T-cell (primary cell): ENCODE results near the gene LRP2. TPM values are rescaled to one million over a fixed set of nuclear protein-coding genes. Genes with fewer than 3 reads are reported as not detected.

Experiments used
- ATAC-seq, 4 experiments: fragments of 200-7000 bp in 3 of 4; fragments of 150-1000 bp in 1 of 4; cut with Tn5 transposase; replicated peaks in 1 of 4; 1 replicate in 3 of 4; 2 replicates in 1 of 4; pipeline ENCODE4 v1.10.0; 2021; ENCODE audit warnings: moderate library complexity in 3 of 4, mild to moderate bottlenecking in 2 of 4, moderate number of reproducible peaks in 1 of 4
- CTCF ChIA-PET, 2 donors: fragments of 300-600 bp; sonication (Branson Sonifier 250); formaldehyde crosslinking; loops; one replicate each; lab custom pipeline; 2022; ENCODE audit warnings: antibody characterized with exemption in 2 of 2; lab: Charles Lee
- POLR2A ChIA-PET, 2 donors: fragments of 300-600 bp; sonication (Branson Sonifier 250); formaldehyde crosslinking; loops; one replicate each; lab custom pipeline; 2022; ENCODE audit warnings: antibody characterized with exemption in 2 of 2; lab: Charles Lee
- DNase-seq, 35 experiments: peaks; one replicate each; pipeline versions ENCODE4 v3.0.0 to v3.0.0-alpha.2; 2013 to 2023
- H3K27ac ChIP-seq: one replicate; pipeline ENCODE4 v1.5.1; 2013; ENCODE audit warnings: low read length
- H3K27me3 ChIP-seq, 2 experiments: replicated peaks in 1 of 2; 1 replicate in 1 of 2; 2 replicates in 1 of 2; pipeline versions ENCODE4 v1.6.1 to v1.7.0; 2013; ENCODE audit warnings: low read length in 1 of 2, mixed read lengths in 1 of 2; ENCODE audit not compliant: control insufficient read depth in 2 of 2, insufficient read depth in 2 of 2; ENCODE audit errors: extremely low read depth in 1 of 2
- H3K36me3 ChIP-seq, 2 donors: 1 replicate in 1 of 2; 2 replicates in 1 of 2; pipeline versions ENCODE4 v1.6.1 to v1.7.0; 2013; ENCODE audit warnings: low read length in 1 of 2; ENCODE audit not compliant: control insufficient read depth in 2 of 2, insufficient read depth in 1 of 2; ENCODE audit errors: extremely low read depth in 1 of 2
- H3K4me1 ChIP-seq, 2 experiments: 1 replicate in 1 of 2; 2 replicates in 1 of 2; pipeline versions ENCODE4 v1.6.1 to v1.7.0; 2013; ENCODE audit warnings: low read length in 2 of 2, mixed read lengths in 1 of 2; ENCODE audit not compliant: insufficient read depth in 2 of 2, control insufficient read depth in 1 of 2; ENCODE audit errors: extremely low read depth in 1 of 2
- H3K4me3 ChIP-seq, 2 donors: 1 replicate in 1 of 2; 2 replicates in 1 of 2; pipeline versions ENCODE4 v1.5.1 to v1.7.0; 2013; ENCODE audit warnings: mild to moderate bottlenecking in 2 of 2, low read length in 1 of 2, moderate library complexity in 1 of 2; ENCODE audit not compliant: control insufficient read depth in 1 of 2; ENCODE audit errors: extremely low read depth in 1 of 2
- H3K9me3 ChIP-seq: 2 replicates; pipeline ENCODE4 v1.7.0; 2013
- H3K27ac Mint-ChIP-seq, 2 donors: one replicate each; pipeline ENCODE4 v1.8.0; 2020 to 2021; ENCODE audit warnings: mild to moderate bottlenecking in 2 of 2, mixed read lengths in 2 of 2
- H3K27me3 Mint-ChIP-seq, 2 donors: one replicate each; pipeline ENCODE4 v1.8.0; 2021 to 2022; ENCODE audit warnings: mixed read lengths in 2 of 2
- H3K36me3 Mint-ChIP-seq: one replicate; pipeline ENCODE4 v1.8.0; 2021; ENCODE audit warnings: mixed read lengths
- H3K4me1 Mint-ChIP-seq, 3 donors: one replicate each; pipeline ENCODE4 v1.8.0; 2020 to 2022; ENCODE audit warnings: mixed read lengths in 3 of 3, mild to moderate bottlenecking in 1 of 3
- H3K4me3 Mint-ChIP-seq, 3 donors: one replicate each; pipeline ENCODE4 v1.8.0; 2020 to 2022; ENCODE audit warnings: mild to moderate bottlenecking in 3 of 3, mixed read lengths in 3 of 3, moderate library complexity in 3 of 3
- H3K9me3 Mint-ChIP-seq, 3 donors: one replicate each; pipeline ENCODE4 v1.8.0; 2020 to 2022; ENCODE audit warnings: mixed read lengths in 3 of 3
- WGBS: methylation state at CpG from one replicate; pipeline ENCODE4 v1.1.5; 2013; ENCODE audit warnings: missing lambda C conversion rate; ENCODE audit not compliant: insufficient coverage; 5-methylcytosine and 5-hydroxymethylcytosine counted together
- total RNA-seq, 35 experiments: library from RNA in 6 of 35; stranded (reverse) in 6 of 35; fragments of 120-200 nt in 1 of 35; gene quantifications; one replicate each; pipeline versions ENCODE4 v1.2.1 to v1.2.4 and lab custom pipeline; 2013 to 2026

LRP2 gene
- total RNA-seq, 5 donors from 2014 or later (not counting 1 experiment from before 2014, with no cell fraction given), result 0.03 TPM; not detected in 4

- H3K36me3 ChIP-seq, result no peaks in the 10 kb centered on the region
- Mint-ChIP-seq H3K9me3 (no peaks in the 10 kb centered on the region), H3K4me3 (no peak overlapping the region), H3K36me3 (no peaks in the 10 kb centered on the region), H3K27me3 (peaks cover 8 to 25% of the 10 kb centered on the region in 2 donors), H3K27ac (no peak overlapping the region), H3K4me1 (no peaks in the 10 kb centered on the region)
- DNase-seq (no peak), ATAC-seq (no peak)
- H3K4me3 ChIP-seq, result no peak overlapping the region
- H3K9me3 ChIP-seq, result no peaks in the 10 kb centered on the region
- ChIA-PET CTCF (no interaction called here), POLR2A (no interaction called here)
- no peak overlapping the region for H3K27ac ChIP-seq
- no peaks in the 10 kb centered on the region for H3K4me1 ChIP-seq
- no peaks in the 10 kb centered on the region for H3K27me3 ChIP-seq
These were observed 101.3 kb downstream of the LRP2 start for GRCh38 chr2:169260846-169261642.

- no peaks in the 10 kb centered on the region for H3K9me3 Mint-ChIP-seq
- Histone ChIP-seq H3K36me3 (no peaks in the 10 kb centered on the region), H3K4me1 (no peaks in the 10 kb centered on the region), H3K9me3 (no peaks in the 10 kb centered on the region), H3K4me3 (no peak overlapping the region), H3K27me3 (no peaks in the 10 kb centered on the region), H3K27ac (no peak overlapping the region)
- no peaks in the 10 kb centered on the region for H3K36me3 Mint-ChIP-seq
- no peak for DNase-seq
- no peak for ATAC-seq
- ChIA-PET POLR2A (no interaction called here), CTCF (no interaction called here)
- H3K4me1 Mint-ChIP-seq, result no peaks in the 10 kb centered on the region
- H3K27me3 Mint-ChIP-seq, result peaks cover 8 to 24% of the 10 kb centered on the region in 2 donors
- no peak overlapping the region for H3K4me3 Mint-ChIP-seq
- no peak overlapping the region for H3K27ac Mint-ChIP-seq
- no CpG with 5 or more reads among the region's 1 CpG for WGBS
These were observed 102.1 kb downstream of the LRP2 start for GRCh38 chr2:169260246-169260645.

- ChIA-PET CTCF (interaction anchor here (0.6 to 0.7 kb wide), 2 partner anchors 41 to 1139 kb away, joined by 3 to 7 read pairs; no protein-coding TSS in a partner anchor), POLR2A (no interaction called here)
- no peak overlapping the region for H3K27ac ChIP-seq
- ATAC-seq, result no peak
- 92% methylated on average over 2 of the region's 5 CpGs for WGBS
- no peaks in the 10 kb centered on the region for H3K36me3 ChIP-seq
- no peaks in the 10 kb centered on the region for H3K27me3 ChIP-seq
- Mint-ChIP-seq H3K4me1 (no peaks in the 10 kb centered on the region), H3K9me3 (no peaks in the 10 kb centered on the region), H3K27ac (no peak overlapping the region), H3K36me3 (no peaks in the 10 kb centered on the region), H3K4me3 (no peak overlapping the region), H3K27me3 (peaks cover 8 to 20% of the 10 kb centered on the region in 2 donors)
- no peak overlapping the region for H3K4me3 ChIP-seq
- no peaks in the 10 kb centered on the region for H3K4me1 ChIP-seq
- no peaks in the 10 kb centered on the region for H3K9me3 ChIP-seq
- DNase-seq, result no peak
These were observed 102.9 kb downstream of the LRP2 start for GRCh38 chr2:169259402-169259801.

GRCh38 chr2:169258045-169258601, 104.2 kb downstream of the LRP2 start:
- no peak overlapping the region for H3K27ac ChIP-seq
- H3K36me3 ChIP-seq, result no peaks in the 10 kb centered on the region
- Mint-ChIP-seq H3K4me3 (no peak overlapping the region), H3K27me3 (peaks cover 8 to 20% of the 10 kb centered on the region in 2 donors), H3K27ac (no peak overlapping the region), H3K36me3 (no peaks in the 10 kb centered on the region), H3K4me1 (no peaks in the 10 kb centered on the region), H3K9me3 (no peaks in the 10 kb centered on the region)
- H3K27me3 ChIP-seq, result no peaks in the 10 kb centered on the region
- WGBS, result 100% methylated on average over 1 of the region's 3 CpGs
- POLR2A ChIA-PET, result interaction anchor here in 1 of 2 donors (0.6 kb wide), 1 partner anchor 880 kb away, joined by 4 read pairs; no protein-coding TSS in a partner anchor
- DNase-seq, result no peak
- CTCF ChIA-PET, result interaction anchor here in 1 of 2 donors (0.6 kb wide), 1 partner anchor 306 kb away, joined by 3 read pairs; no protein-coding TSS in a partner anchor
- no peak overlapping the region for H3K4me3 ChIP-seq
- H3K4me1 ChIP-seq, result no peaks in the 10 kb centered on the region
- no peaks in the 10 kb centered on the region for H3K9me3 ChIP-seq
- no peak for ATAC-seq

GRCh38 chr2:169254774-169255173, 107.6 kb downstream of the LRP2 start:
- ATAC-seq, result no peak
- Histone ChIP-seq H3K27me3 (no peaks in the 10 kb centered on the region), H3K4me1 (no peaks in the 10 kb centered on the region), H3K4me3 (no peak overlapping the region), H3K36me3 (no peaks in the 10 kb centered on the region), H3K9me3 (no peaks in the 10 kb centered on the region), H3K27ac (no peak overlapping the region)
- no peaks in the 10 kb centered on the region for H3K9me3 Mint-ChIP-seq
- no CpG with 5 or more reads among the region's 4 CpGs for WGBS
- no peak overlapping the region for H3K27ac Mint-ChIP-seq
- H3K36me3 Mint-ChIP-seq, result no peaks in the 10 kb centered on the region
- H3K4me3 Mint-ChIP-seq, result no peak overlapping the region
- ChIA-PET CTCF (no interaction called here), POLR2A (no interaction called here)
- peaks cover 5 to 13% of the 10 kb centered on the region in 2 donors for H3K27me3 Mint-ChIP-seq
- no peaks in the 10 kb centered on the region for H3K4me1 Mint-ChIP-seq
- no peak for DNase-seq

GRCh38 chr2:169247211-169247610, 115.1 kb downstream of the LRP2 start:
- POLR2A ChIA-PET, result no interaction called here
- no peak for DNase-seq

More at GRCh38 chr2:169247211-169247610, 115.1 kb downstream of the LRP2 start:
- Mint-ChIP-seq H3K9me3 (peaks cover 0 to 2% (median 0%) of the 10 kb centered on the region in 3 donors), H3K36me3 (no peaks in the 10 kb centered on the region), H3K27ac (no peak overlapping the region), H3K27me3 (peaks cover 3 to 5% of the 10 kb centered on the region in 2 donors), H3K4me1 (no peaks in the 10 kb centered on the region), H3K4me3 (no peak overlapping the region)
- ATAC-seq, result no peak
- H3K4me1 ChIP-seq, result no peaks in the 10 kb centered on the region
- no peaks in the 10 kb centered on the region for H3K9me3 ChIP-seq
- H3K36me3 ChIP-seq, result no peaks in the 10 kb centered on the region
- CTCF ChIA-PET, result no interaction called here
- no peaks in the 10 kb centered on the region for H3K27me3 ChIP-seq
- 90% methylated on average over 2 of the region's 4 CpGs for WGBS
- no peak overlapping the region for H3K4me3 ChIP-seq
- no peak overlapping the region for H3K27ac ChIP-seq
